GM12878 (cell line): ENCODE data around the gene SIN3A. TPM values are rescaled to one million over a fixed set of nuclear protein-coding genes. Genes with fewer than 3 reads are reported as not detected.

ENCODE experiments used
- ATAC-seq: fragments of 200-7000 bp; cut with Tn5 transposase; 3 replicates; pipeline ENCODE4 v1.9.1; 2020; ENCODE audit warnings: mild to moderate bottlenecking, moderate library complexity
- BruUV-seq: library from RNA; stranded (reverse); fragments of 400-500 nt; replicated peaks from 2 replicates; lab custom pipeline; 2021; lab: Mats Ljungman, UMichigan
- CTCF ChIA-PET: fragments of 300-600 bp; sonication (Branson Sonifier 250); formaldehyde crosslinking; extraction: SDS; loops from one replicate; lab custom pipeline; 2021; ENCODE audit warnings: inconsistent platforms; lab: Yijun Ruan, JAX
- POLR2A ChIA-PET: fragments of 350-600 bp; formaldehyde crosslinking; extraction: SDS; loops from one replicate; lab custom pipeline; 2021; ENCODE audit warnings: inconsistent platforms; lab: Charles Lee
- RAD21 ChIA-PET: fragments of 300-600 bp; sonication (Branson Sonifier 250); formaldehyde crosslinking; loops from one replicate; lab custom pipeline; 2023; ENCODE audit warnings: antibody characterized with exemption; ENCODE audit not compliant: unreplicated experiment; lab: Charles Lee
- SMC1A ChIA-PET: fragments of 300-600 bp; sonication (Branson Sonifier 250); formaldehyde crosslinking; loops from one replicate; lab custom pipeline; 2023; ENCODE audit not compliant: unreplicated experiment, uncharacterized antibody; lab: Charles Lee
- DNase-seq: peaks from one replicate; pipeline ENCODE4 v3.0.0-alpha.2; 2011; ENCODE audit warnings: low read depth, low spot score
- FAIRE-seq: peaks from 3 replicates; lab custom pipeline; 2011; peaks lifted over from hg19 to GRCh38; lab: Jason Lieb, UNC
- H2AFZ ChIP-seq: 2 replicates; pipeline ENCODE4 v1.6.0; 2011; ENCODE audit warnings: low read depth, low read length, control low read depth; ENCODE audit not compliant: control insufficient read depth
- H3K27ac ChIP-seq: 2 replicates; pipeline ENCODE4 v1.5.1; 2011; ENCODE audit warnings: control low read depth; ENCODE audit not compliant: control insufficient read depth, insufficient read depth
- H3K27me3 ChIP-seq, 2 experiments: replicated peaks in 1 of 2; 2 replicates each; pipeline versions ENCODE4 v1.6.0 to v1.6.1; 2011; ENCODE audit warnings: low read length in 1 of 2; ENCODE audit not compliant: control insufficient read depth in 2 of 2, insufficient read depth in 2 of 2
- H3K36me3 ChIP-seq, 2 experiments: 2 replicates each; pipeline ENCODE4 v1.5.1; 2011; ENCODE audit warnings: low read length in 1 of 2; ENCODE audit not compliant: control insufficient read depth in 2 of 2, insufficient read depth in 2 of 2
- H3K4me1 ChIP-seq: 2 replicates; pipeline ENCODE4 v1.6.1; 2011; ENCODE audit warnings: mild to moderate bottlenecking, low read length, moderate library complexity, mixed read lengths; ENCODE audit not compliant: control insufficient read depth, insufficient read depth
- H3K4me2 ChIP-seq: 2 replicates; pipeline ENCODE4 v1.6.0; 2011; ENCODE audit warnings: control low read depth; ENCODE audit not compliant: control insufficient read depth, insufficient read depth
- H3K4me3 ChIP-seq: fragments of 200-600 bp; sonication (generic); 2 replicates; pipeline ENCODE4 v1.5.1; 2016
- H3K79me2 ChIP-seq: 2 replicates; pipeline ENCODE4 v1.6.0; 2011; ENCODE audit warnings: low read length; ENCODE audit not compliant: control insufficient read depth, insufficient read depth
- H3K9ac ChIP-seq: 2 replicates; pipeline ENCODE4 v1.8.0; 2011; ENCODE audit warnings: low read length, control low read depth, mixed read lengths; ENCODE audit not compliant: control insufficient read depth, insufficient read depth
- H3K9me3 ChIP-seq: replicated peaks from 3 replicates; pipeline ENCODE4 v1.5.1; 2011; ENCODE audit warnings: mild to moderate bottlenecking, low read length; ENCODE audit not compliant: control insufficient read depth, insufficient read depth
- H4K20me1 ChIP-seq: 2 replicates; pipeline ENCODE4 v1.6.0; 2011; ENCODE audit not compliant: control insufficient read depth, insufficient read depth
- FOXM1 ChIP-seq: IDR thresholded peaks from 2 replicates; pipeline ENCODE4 v1.6.1; 2012; ENCODE audit warnings: low read depth, mild to moderate bottlenecking, inconsistent platforms, low read length, moderate library complexity
- MEF2A ChIP-seq: IDR thresholded peaks from 2 replicates; pipeline ENCODE4 v1.6.1; 2011; ENCODE audit warnings: low read depth, mild to moderate bottlenecking, low read length, moderate library complexity; ENCODE audit not compliant: insufficient read depth
- MYC ChIP-seq: IDR thresholded peaks from 2 replicates; pipeline ENCODE4 v1.6.1; 2011; ENCODE audit warnings: mild to moderate bottlenecking, low read length, moderate library complexity, inconsistent platforms; ENCODE audit not compliant: insufficient read depth, insufficient replicate concordance, insufficient read length, severe bottlenecking
- POLR2A ChIP-seq: IDR thresholded peaks from 2 replicates; pipeline ENCODE4 v1.6.1; 2011; ENCODE audit warnings: low read depth, mild to moderate bottlenecking, low read length
- SUPT20H ChIP-seq: IDR thresholded peaks from 2 replicates; pipeline ENCODE4 v1.6.1; 2011; ENCODE audit warnings: low read depth, mild to moderate bottlenecking, low read length, moderate library complexity, borderline replicate concordance; ENCODE audit not compliant: control insufficient read depth
- WGBS: methylation state at CpG from one replicate; pipeline ENCODE4 v1.1.6; 2016; ENCODE audit warnings: low lambda C conversion rate; ENCODE audit not compliant: insufficient replicate concordance, insufficient coverage; ENCODE audit errors: missing lambda C conversion rate; 5-methylcytosine and 5-hydroxymethylcytosine counted together
- in situ Hi-C: fragments of 300-500 bp; cut with MboI; formaldehyde crosslinking; loops from 9 replicates; pipeline ENCODE4 v1.14.3; 2018; ENCODE audit warnings: mixed read lengths
- intact Hi-C: fragments of 100-400 bp; cut with micrococcal nuclease; formaldehyde crosslinking; loops from one replicate; pipeline ENCODE4 v1.14.2; 2022; ENCODE audit not compliant: unreplicated experiment
- polyA plus RNA-seq, 11 experiments: library from polyadenylated mRNA; depleted of rRNA in 4 of 11; unstranded in 6 of 11; stranded (reverse) in 5 of 11; fragments of >200 nt; fragmentation: Nextera tagmentation in 4 of 11; fragmentation: Illumina TruSeq in 1 of 11; extraction: Ambion mirVana in 4 of 11; extraction: Trizol in 1 of 11; gene quantifications; 1 replicate in 1 of 11; 2 replicates in 10 of 11; pipeline versions ENCODE4 v1.2.1 to v1.2.3, GENCODE V29; 2011 to 2016; ENCODE audit warnings: inconsistent platforms in 2 of 11, missing spikeins in 2 of 11, low read depth in 1 of 11
- total RNA-seq, 4 experiments: library from RNA; depleted of rRNA in 3 of 4; stranded (reverse); fragments of >200 nt in 3 of 4; fragmentation: Illumina TruSeq in 1 of 4; extraction: Trizol in 1 of 4; gene quantifications; 2 replicates each; pipeline versions ENCODE4 v1.2.1 to v1.2.3, GENCODE V29; 2013 to 2021

The SIN3A gene
- total and polyA plus RNA-seq, 10 of the 15 experiments (the other 5 are each of a cell fraction or from before 2014, with no cell fraction given) = 6.4 to 62.2 (median 29.2) TPM

DNA sequence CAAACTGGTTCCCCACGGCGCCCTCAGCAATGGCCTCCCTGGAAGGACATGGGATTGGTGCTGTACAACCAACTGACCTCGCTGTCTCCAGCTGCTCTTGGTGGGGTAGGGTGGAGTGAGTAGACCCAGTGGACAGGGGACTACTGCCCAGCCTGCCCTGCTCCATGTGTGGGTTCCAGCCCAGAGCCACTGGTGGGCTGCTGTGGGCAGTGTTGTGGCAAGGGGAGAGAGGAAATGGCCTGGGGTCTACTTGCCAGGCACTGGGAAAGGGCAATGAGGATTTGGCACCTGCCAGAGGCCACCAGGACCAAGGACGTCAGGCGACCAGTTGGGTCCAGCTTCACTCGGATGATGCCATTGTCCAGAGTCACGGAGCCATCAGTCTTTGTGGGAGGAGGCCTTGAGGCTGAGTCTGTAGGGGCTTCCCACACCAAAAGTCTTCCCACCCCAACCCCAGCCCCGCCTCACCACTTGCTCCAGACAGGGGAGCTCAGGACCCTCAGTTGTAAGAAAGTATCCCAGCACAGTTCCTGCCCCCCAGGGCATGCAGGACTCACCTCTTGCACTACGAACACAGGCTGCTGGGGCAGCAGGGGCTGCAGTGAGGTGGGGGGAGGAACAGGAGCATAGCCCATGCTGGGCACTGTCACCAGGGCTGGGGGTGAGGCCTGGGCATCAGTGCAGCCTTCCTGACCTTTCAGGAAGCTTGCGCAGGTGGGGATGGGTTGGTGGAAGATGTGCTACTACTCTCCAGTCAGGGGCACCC, 92.5 kb downstream of the SIN3A start:
- no peaks in the 10 kb centered on the region for H3K27me3 ChIP-seq
- H4K20me1 ChIP-seq = no peaks in the 10 kb centered on the region
- no peak overlapping the region for H3K9ac ChIP-seq
- in situ Hi-C loops (no loop called here), intact Hi-C loops (no loop called here)
- ChIA-PET CTCF (no interaction called here), SMC1A (no interaction called here), RAD21 (no interaction called here), POLR2A (no interaction called here)
- WGBS = 89% methylated on average over 10 of the region's 10 CpGs
- no peak overlapping the region for H3K4me3 ChIP-seq
- BruUV-seq = no TSS peak
- TF ChIP-seq MEF2A = no peak
- 0 out of 2 replicates have a peak, but pooled peaks have one; percentile 0 for TF ChIP-seq POLR2A
- no peak for FAIRE-seq
- no peaks in the 10 kb centered on the region for H3K9me3 ChIP-seq
- no peak for ATAC-seq
- H3K79me2 ChIP-seq = no peaks in the 10 kb centered on the region
- H3K4me2 ChIP-seq = no peak overlapping the region
- H2AFZ ChIP-seq = no peak overlapping the region
- H3K27ac ChIP-seq = no peak overlapping the region
- no peak for DNase-seq
- H3K36me3 ChIP-seq = no peaks in the 10 kb centered on the region; a peak in 3 of 4 replicates
- H3K4me1 ChIP-seq = no peaks in the 10 kb centered on the region

DNA sequence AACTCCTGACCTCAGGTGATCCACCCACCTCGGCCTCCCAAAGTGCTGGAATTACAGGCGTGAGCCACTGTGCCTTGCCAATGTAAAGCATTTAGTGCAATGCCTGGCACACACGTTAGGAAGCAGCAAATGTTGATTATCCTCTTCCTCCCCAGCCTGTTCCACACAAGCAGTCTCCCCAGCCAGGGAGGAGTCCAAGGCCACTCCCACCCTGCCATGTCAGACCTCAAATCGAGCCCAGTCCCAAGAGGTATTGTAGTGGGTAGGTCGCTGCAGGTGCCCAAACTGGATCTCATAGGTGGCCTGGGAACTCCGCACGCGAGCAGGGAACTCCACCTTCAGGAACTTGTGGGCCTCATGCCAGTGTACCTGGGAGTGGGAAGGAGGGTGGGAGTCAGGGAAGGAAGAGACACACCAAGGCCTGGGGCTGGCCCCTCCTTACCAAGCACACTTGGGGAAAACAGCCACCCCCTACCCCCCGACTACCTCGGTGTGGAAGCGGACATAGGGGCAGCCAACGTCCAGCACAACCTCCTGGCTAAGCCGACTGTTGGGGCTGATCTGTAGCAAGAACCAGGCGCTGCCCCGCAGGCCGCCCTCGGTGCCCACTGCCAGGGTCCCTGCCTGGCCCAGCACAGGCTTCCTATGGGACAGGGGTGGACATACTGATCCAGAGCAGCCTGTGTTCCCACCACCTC, 93.4 kb downstream of the SIN3A start:
- Histone ChIP-seq H3K36me3 (no peaks in the 10 kb centered on the region; a peak in 3 of 4 replicates), H3K4me2 (no peak overlapping the region), H3K27ac (no peak overlapping the region), H3K9me3 (no peaks in the 10 kb centered on the region), H4K20me1 (no peaks in the 10 kb centered on the region), H3K9ac (no peak overlapping the region), H3K79me2 (no peaks in the 10 kb centered on the region), H2AFZ (no peak overlapping the region), H3K27me3 (no peaks in the 10 kb centered on the region), H3K4me1 (no peaks in the 10 kb centered on the region), H3K4me3 (no peak overlapping the region)
- RAD21 ChIA-PET = no interaction called here
- FAIRE-seq (no peak), DNase-seq (no peak), ATAC-seq (no peak)
- CTCF ChIA-PET = no interaction called here
- intact Hi-C loops = no loop called here
- WGBS = 91% methylated on average over 17 of the region's 17 CpGs
- POLR2A ChIA-PET = interaction anchor here (0.6 kb wide), 1 partner anchor 51 kb away, joined by 3 read pairs; no protein-coding TSS in a partner anchor
- SMC1A ChIA-PET = no interaction called here
- 0 out of 2 replicates have a peak, but pooled peaks have one; percentile 9 for TF ChIP-seq POLR2A
- TF ChIP-seq SUPT20H = no peak
- TF ChIP-seq MYC = no peak
- no peak for TF ChIP-seq FOXM1
- in situ Hi-C loops = no loop called here
- BruUV-seq = TSS peak; percentile 26
